ENCODE measurements around the gene ATP8A2.

DNA sequence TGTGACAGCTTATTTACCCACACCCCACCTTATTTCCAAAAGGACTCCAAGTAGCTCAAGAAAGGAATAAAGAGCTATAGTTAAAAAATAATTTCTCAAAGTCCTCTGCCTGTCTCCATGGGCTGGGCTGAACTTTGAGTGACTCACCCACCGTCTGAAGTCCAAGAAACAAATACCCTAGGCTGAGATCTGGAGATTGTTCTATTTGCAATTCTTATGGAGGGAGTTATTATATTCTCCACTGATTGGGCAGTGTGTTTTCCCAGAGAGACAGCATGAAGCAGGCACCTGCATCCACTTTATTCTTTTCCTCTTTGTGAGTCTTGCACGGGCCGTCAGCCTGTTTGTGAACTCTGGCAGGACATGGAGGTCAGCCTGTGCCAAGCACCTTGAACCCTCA lies 616.9 kb downstream of the ATP8A2 start:
- TF ChIP-seq, protein P1, sequence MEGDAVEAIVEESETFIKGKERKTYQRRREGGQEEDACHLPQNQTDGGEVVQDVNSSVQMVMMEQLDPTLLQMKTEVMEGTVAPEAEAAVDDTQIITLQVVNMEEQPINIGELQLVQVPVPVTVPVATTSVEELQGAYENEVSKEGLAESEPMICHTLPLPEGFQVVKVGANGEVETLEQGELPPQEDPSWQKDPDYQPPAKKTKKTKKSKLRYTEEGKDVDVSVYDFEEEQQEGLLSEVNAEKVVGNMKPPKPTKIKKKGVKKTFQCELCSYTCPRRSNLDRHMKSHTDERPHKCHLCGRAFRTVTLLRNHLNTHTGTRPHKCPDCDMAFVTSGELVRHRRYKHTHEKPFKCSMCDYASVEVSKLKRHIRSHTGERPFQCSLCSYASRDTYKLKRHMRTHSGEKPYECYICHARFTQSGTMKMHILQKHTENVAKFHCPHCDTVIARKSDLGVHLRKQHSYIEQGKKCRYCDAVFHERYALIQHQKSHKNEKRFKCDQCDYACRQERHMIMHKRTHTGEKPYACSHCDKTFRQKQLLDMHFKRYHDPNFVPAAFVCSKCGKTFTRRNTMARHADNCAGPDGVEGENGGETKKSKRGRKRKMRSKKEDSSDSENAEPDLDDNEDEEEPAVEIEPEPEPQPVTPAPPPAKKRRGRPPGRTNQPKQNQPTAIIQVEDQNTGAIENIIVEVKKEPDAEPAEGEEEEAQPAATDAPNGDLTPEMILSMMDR (IDR thresholded peaks at IDR 0.05), result no peak
- TF ChIP-seq POLR2AphosphoS5 (IDR thresholded peaks at IDR 0.05) (no peak), POLR2A (IDR thresholded peaks at IDR 0.05) (no peak)
